ENCODE measurements around the gene TULP4. TPM values are rescaled to one million over a fixed set of nuclear protein-coding genes. Genes with fewer than 3 reads are reported as not detected.
A peak's percentile ranks its signal among the peaks of the same experiment; 100 is the strongest.

Gene TULP4
- total and polyA plus RNA-seq, 2 donors (not counting 1 experiment from before 2014, with no cell fraction given), result 16.8 to 88.2 TPM

DNA sequence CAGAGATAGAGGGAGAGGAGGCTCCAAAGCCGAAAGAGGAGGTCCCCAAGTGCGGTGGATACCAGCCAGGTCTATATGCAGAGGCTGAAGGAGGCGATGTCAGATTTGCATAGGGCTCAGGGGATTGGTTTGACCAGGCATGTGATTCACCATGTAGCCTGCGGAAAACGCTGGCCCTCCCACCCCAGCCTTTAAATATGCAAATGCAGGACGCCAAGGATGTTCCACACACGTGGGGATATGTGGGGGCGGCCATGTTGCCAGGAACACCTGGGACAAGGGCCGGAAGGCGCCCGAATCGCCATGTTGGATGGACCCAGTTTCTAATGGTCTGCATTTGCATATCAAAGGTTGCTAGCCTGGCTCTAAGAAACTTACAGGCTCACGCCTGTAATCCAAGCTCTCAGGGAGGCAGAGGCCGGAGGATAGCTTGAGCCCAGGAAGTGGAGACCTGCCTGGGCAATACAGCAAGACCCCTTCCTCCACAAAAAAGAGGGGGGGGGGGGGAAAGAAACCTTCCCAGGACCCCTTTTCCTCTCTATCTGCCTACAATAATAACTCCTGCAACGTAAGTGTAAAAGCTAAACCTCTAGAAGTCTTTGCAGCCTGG is 110.5 kb downstream of the TULP4 start:
- no peaks in the 10 kb centered on the region for H3K36me3 ChIP-seq (ENCODE audit: control insufficient read depth, insufficient read depth, low read length)
- no peaks in the 10 kb centered on the region for H3K79me2 ChIP-seq (ENCODE audit: control insufficient read depth, insufficient read depth, low read length)
- no peaks in the 10 kb centered on the region for H4K20me1 ChIP-seq (ENCODE audit: control insufficient read depth, extremely low read depth, insufficient read depth, low read length)
- H3K4me1 ChIP-seq (ENCODE audit: control insufficient read depth, extremely low read depth, insufficient read depth, low read length), result no peaks in the 10 kb centered on the region
- no peak overlapping the region for H3K4me2 ChIP-seq (ENCODE audit: extremely low read depth, insufficient read depth, low read length)
- no peak overlapping the region for H2AFZ ChIP-seq (ENCODE audit: low read length)
- TF ChIP-seq, protein P1, sequence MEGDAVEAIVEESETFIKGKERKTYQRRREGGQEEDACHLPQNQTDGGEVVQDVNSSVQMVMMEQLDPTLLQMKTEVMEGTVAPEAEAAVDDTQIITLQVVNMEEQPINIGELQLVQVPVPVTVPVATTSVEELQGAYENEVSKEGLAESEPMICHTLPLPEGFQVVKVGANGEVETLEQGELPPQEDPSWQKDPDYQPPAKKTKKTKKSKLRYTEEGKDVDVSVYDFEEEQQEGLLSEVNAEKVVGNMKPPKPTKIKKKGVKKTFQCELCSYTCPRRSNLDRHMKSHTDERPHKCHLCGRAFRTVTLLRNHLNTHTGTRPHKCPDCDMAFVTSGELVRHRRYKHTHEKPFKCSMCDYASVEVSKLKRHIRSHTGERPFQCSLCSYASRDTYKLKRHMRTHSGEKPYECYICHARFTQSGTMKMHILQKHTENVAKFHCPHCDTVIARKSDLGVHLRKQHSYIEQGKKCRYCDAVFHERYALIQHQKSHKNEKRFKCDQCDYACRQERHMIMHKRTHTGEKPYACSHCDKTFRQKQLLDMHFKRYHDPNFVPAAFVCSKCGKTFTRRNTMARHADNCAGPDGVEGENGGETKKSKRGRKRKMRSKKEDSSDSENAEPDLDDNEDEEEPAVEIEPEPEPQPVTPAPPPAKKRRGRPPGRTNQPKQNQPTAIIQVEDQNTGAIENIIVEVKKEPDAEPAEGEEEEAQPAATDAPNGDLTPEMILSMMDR (conservative IDR thresholded peaks at IDR 0.05 in 1 of 2, IDR thresholded peaks at IDR 0.05 in 1 of 2; ENCODE audit: low read depth in 1 of 2, low read length in 2 of 2), result no peak
- no peak for TF ChIP-seq EZH2 (IDR thresholded peaks at IDR 0.05; ENCODE audit: low read length, missing control alignments)
- H3K27ac ChIP-seq (ENCODE audit: insufficient read depth, low read length), result no peak overlapping the region
- DNase-seq (ENCODE audit: low read depth in 2 of 2), result peak in 1 of 2 donors; percentile 50
- H3K4me3 ChIP-seq (replicated peaks in 1 of 4; ENCODE audit: control extremely low read depth in 1 of 4, insufficient read depth in 1 of 4, low read depth in 3 of 4, low read length in 4 of 4), result no peak overlapping the region
- no peaks in the 10 kb centered on the region for H3K9me3 ChIP-seq (ENCODE audit: control insufficient read depth, insufficient read depth, low read depth, low read length)
- H3K9ac ChIP-seq (ENCODE audit: insufficient read depth, low read length), result no peak overlapping the region
- H3K27me3 ChIP-seq (ENCODE audit: control insufficient read depth, insufficient read depth, low read length), result no peaks in the 10 kb centered on the region

DNA sequence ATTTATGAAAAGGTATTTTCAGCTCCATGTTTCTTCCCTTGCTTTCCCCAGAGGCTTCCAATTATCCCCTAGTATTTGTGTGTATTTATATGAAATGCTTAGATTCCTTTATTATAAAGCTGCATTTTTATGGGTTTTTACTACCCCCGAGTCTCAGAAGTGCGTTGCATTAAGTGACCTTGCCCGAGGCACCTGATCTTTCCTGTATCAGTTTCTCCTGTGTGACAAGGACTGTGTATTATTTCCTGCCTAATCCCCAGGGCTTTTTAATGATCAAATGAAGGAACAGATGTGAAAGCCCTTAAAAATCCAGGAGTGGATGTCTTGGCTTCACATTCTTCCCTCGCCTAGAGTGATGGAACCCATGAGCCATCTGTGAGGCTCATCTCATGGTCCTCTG is 118.8 kb downstream of the TULP4 start:
- Histone ChIP-seq H3K4me2 (ENCODE audit: extremely low read depth, insufficient read depth, low read length) (no peak overlapping the region), H3K4me3 (replicated peaks in 1 of 4; ENCODE audit: control extremely low read depth in 1 of 4, insufficient read depth in 1 of 4, low read depth in 3 of 4, low read length in 4 of 4) (no peak overlapping the region), H3K79me2 (ENCODE audit: control insufficient read depth, insufficient read depth, low read length) (no peaks in the 10 kb centered on the region), H3K27me3 (ENCODE audit: control insufficient read depth, insufficient read depth, low read length) (no peaks in the 10 kb centered on the region), H2AFZ (ENCODE audit: low read length) (no peak overlapping the region), H3K36me3 (ENCODE audit: control insufficient read depth, insufficient read depth, low read length) (peaks cover 3% of the 10 kb centered on the region), H3K4me1 (ENCODE audit: control insufficient read depth, extremely low read depth, insufficient read depth, low read length) (no peaks in the 10 kb centered on the region), H3K9me3 (ENCODE audit: control insufficient read depth, insufficient read depth, low read depth, low read length) (no peaks in the 10 kb centered on the region), H4K20me1 (ENCODE audit: control insufficient read depth, extremely low read depth, insufficient read depth, low read length) (no peaks in the 10 kb centered on the region), H3K27ac (ENCODE audit: insufficient read depth, low read length) (no peak overlapping the region), H3K9ac (ENCODE audit: insufficient read depth, low read length) (no peak overlapping the region)
- TF ChIP-seq EZH2 (IDR thresholded peaks at IDR 0.05; ENCODE audit: low read length, missing control alignments), result no peak
- TF ChIP-seq, protein P1 (conservative IDR thresholded peaks at IDR 0.05 in 1 of 2, IDR thresholded peaks at IDR 0.05 in 1 of 2; ENCODE audit: low read depth in 1 of 2, low read length in 2 of 2), result no peak
- no peak for DNase-seq (ENCODE audit: low read depth in 2 of 2)

DNA sequence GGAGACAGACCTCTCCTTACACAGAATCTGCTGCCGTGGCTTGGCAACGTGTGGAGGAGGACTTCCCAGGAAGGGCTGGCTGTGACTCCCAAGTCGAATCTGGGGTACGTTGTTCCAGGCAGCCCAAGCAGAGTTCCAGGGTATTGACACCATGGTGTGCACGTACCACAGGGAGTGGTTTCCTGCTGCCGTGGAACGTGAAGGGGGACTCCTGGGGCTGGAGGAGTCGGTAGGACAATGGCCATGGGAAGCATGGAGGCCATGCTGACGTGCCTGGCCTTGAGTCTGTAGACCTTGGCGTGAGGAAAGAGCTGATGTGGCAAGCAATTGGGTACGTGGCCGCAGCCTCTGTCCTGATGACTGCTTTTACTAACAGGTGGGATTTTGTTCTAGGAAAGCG is 119.3 kb downstream of the TULP4 start:
- Histone ChIP-seq H2AFZ (ENCODE audit: low read length) (no peak overlapping the region), H3K9me3 (ENCODE audit: control insufficient read depth, insufficient read depth, low read depth, low read length) (no peaks in the 10 kb centered on the region)

More for the DNA sequence above, 119.3 kb downstream of the TULP4 start:
- no peak overlapping the region for H3K27ac ChIP-seq (ENCODE audit: insufficient read depth, low read length)
- H3K4me2 ChIP-seq (ENCODE audit: extremely low read depth, insufficient read depth, low read length), result no peak overlapping the region
- H3K27me3 ChIP-seq (ENCODE audit: control insufficient read depth, insufficient read depth, low read length), result no peaks in the 10 kb centered on the region
- no peaks in the 10 kb centered on the region for H4K20me1 ChIP-seq (ENCODE audit: control insufficient read depth, extremely low read depth, insufficient read depth, low read length)
- no peak for TF ChIP-seq EZH2 (IDR thresholded peaks at IDR 0.05; ENCODE audit: low read length, missing control alignments)
- TF ChIP-seq, protein P1 (conservative IDR thresholded peaks at IDR 0.05 in 1 of 2, IDR thresholded peaks at IDR 0.05 in 1 of 2; ENCODE audit: low read depth in 1 of 2, low read length in 2 of 2), result no peak
- no peak for DNase-seq (ENCODE audit: low read depth in 2 of 2)
- H3K4me1 ChIP-seq (ENCODE audit: control insufficient read depth, extremely low read depth, insufficient read depth, low read length), result no peaks in the 10 kb centered on the region
- H3K36me3 ChIP-seq (ENCODE audit: control insufficient read depth, insufficient read depth, low read length), result peaks cover 3% of the 10 kb centered on the region
- no peak overlapping the region for H3K4me3 ChIP-seq (replicated peaks in 1 of 4; ENCODE audit: control extremely low read depth in 1 of 4, insufficient read depth in 1 of 4, low read depth in 3 of 4, low read length in 4 of 4)
- no peak overlapping the region for H3K9ac ChIP-seq (ENCODE audit: insufficient read depth, low read length)
- H3K79me2 ChIP-seq (ENCODE audit: control insufficient read depth, insufficient read depth, low read length), result no peaks in the 10 kb centered on the region

All from fibroblast of lung (primary cell).